RPMI7951 (cell line): ENCODE data around the gene POLD3. TPM values are rescaled to one million over a fixed set of nuclear protein-coding genes. Genes with fewer than 3 reads are reported as not detected.
"Not testable (repeated sequence)": the region's sequence is repeated elsewhere in the genome, so short reads cannot be mapped to it uniquely, and the experiment has no call there.

ENCODE experiments used
- DNase-seq: peaks from one replicate; pipeline ENCODE4 v3.0.0-alpha.2; 2012; ENCODE audit warnings: low read depth
- total RNA-seq: library from RNA; depleted of rRNA; stranded (reverse); fragments of >200 nt; shearing (Covaris generic); gene quantifications from 2 replicates; pipeline ENCODE4 v1.2.3, GENCODE V29; 2014

POLD3 gene
- total RNA-seq, 1 experiment from 2014 or later: 28.7 TPM

- no peak for DNase-seq
Measured at GRCh38 chr11:74638869-74639268, 46.5 kb downstream of the POLD3 start.

DNA sequence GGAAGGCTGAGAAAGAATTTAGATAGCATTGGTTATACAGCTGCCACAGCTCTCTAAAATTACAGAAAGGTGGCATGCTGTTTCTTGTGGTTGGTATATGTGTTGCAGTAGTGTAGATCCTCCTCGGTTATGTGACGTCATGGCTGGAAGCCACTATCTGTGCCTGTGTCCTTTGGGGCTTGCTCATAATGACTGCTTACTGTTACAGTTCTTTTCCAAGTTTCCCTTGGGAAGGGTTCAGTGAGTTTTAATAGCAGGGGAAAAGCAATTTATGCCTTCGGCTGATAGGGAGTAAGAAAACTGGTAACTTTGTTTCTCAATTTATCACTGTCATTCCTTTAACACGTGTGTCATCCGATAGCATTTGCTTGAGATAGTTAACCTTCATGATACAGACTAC, 47.2 kb downstream of the POLD3 start:
- no peak for DNase-seq

DNA sequence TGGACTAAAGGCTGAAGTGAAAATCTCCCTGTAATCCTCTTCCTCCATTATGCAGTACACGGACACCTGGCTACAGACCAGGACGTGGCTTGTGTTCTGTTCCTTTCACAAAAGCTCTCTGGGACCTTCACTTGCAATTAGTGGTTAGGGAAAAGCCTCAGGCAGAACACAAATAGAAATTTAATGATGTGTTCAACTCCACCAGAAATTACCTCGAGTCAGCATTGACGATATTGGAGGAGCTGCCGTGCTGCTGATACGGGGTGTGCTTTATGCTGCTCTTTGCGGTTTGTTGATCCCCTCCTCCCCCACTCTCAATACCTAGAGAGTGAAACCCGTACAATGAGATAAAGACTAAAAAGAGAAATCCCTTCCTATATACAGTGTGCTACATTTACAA, 48.9 kb downstream of the POLD3 start:
- peak; percentile 19 for DNase-seq

DNA sequence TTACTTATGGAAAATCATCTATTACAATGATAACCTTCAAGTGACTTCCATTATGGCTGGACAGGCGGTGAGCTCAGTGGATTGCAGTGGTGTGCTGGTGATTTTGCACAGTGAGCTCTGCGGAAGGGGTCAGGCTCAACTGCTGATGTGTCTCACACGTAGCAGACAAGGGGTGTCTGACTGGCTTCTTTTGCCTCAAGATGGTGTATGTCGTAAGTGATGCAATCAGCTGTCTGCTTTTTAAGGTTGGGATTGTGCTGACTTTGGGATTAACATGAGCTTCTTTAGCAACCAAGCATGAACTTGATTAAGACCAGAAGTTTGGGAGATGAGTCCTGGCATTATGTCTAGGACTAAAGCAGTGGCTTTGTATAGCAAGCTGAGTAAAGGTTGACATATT, 49.5 kb downstream of the POLD3 start:
- DNase-seq: no peak

- no peak for DNase-seq
Measured at GRCh38 chr11:74642912-74643311, 50.5 kb downstream of the POLD3 start.

- DNase-seq: no peak
Measured at GRCh38 chr11:74644081-74644480, 51.7 kb downstream of the POLD3 start.

DNA sequence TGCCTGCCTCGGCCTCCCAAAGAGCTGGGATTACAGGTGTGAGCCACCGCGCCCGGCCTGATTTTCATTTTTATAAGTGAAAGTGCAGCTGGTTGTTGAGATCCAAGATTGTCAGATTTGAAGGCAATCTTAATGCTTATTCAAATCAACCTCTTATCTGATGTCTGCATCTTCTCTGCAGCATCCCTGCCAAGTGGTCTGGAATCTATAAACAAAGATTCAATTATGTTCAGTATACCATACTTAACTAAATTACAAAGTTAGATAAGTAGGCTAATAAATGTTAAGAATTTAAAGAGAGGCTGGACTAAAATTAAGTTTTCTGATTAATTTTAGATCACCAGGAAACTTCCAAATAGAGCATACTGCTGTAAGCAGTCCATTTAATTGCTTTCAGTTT, 53.8 kb downstream of the POLD3 start:
- DNase-seq: no peak

DNA sequence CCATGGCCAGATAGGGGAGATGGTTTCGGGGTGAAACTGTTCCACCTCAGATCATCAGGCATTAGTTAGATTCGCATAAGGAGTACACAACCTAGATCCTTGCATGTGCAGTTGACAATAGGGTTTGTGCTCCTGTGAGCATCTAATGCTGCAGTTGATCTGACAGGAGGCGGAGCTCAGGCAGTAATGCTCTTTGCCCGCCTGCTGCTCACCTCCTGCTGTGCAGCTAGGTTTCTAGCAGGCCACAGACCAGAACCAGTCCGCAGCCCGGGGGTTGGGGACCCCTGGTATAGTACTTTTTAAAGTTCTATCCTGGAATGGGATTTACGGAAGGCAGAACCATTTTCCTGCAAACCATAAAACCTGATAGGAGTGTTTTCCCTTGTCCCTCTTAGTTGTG, 54.6 kb downstream of the POLD3 start:
- DNase-seq: no peak

- DNase-seq: no peak
Measured at GRCh38 chr11:74647404-74647803, 55.0 kb downstream of the POLD3 start.

DNA sequence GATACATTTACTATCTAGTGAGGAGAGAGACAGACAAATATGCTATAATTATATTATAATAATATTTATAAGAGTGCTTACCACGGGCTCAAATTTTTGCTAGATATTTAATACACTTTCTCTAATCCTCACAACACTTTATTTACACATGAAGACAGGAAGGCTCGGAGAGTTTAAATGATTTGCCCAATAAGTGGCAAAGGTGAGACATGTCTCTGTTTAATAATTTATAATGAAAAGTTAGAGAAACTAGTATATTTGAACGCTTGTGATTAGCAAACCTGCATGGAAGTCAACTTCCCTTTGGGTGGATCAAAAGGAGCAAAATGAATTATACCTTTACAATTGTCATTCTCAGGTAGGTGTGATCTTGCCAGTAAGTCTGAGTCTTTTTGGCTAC, 55.4 kb downstream of the POLD3 start:
- no peak for DNase-seq

- DNase-seq: no peak
Measured at GRCh38 chr11:74648894-74649293, 56.5 kb downstream of the POLD3 start.

DNA sequence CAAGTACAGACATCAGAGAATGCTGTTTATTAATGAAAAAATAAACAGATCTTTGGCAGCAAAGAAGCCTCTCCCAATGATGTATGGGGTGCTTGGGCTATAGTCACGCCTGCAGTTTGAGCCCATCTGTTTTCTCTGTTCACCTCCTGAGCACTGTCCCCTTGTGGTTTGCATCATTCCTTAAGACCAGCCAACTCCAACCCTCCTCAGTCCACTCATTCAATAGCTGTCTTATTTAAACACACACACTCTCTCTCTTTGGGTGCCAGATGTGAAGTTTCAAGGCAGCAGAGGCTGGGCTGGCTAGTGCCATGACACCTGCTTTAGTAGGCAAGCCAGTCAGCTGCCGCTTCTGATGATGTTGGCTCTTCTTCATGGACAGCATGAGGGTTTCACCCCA, 58.1 kb downstream of the POLD3 start:
- DNase-seq: peak; percentile 5

- DNase-seq: no peak
Measured at GRCh38 chr11:74654976-74655375, 62.6 kb downstream of the POLD3 start.

DNA sequence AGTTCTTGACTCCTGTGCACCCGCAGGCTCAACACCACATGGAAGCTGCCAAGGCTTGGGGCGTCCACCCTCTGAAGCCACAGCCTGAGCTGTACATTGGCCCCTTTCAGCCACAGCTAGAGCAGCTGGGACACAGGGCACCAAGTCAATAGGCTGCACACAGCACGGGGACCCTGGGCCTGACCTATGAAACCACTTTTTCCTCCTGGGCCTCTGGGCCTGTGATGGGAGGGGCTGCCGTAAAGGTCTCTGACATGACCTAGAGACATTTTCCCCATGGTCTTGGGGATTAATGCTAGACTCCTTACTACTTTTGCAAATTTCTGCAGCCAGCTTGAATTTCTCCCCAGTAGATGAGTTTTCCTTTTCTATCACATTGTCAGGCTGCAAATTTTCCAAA, 66.7 kb downstream of the POLD3 start:
- DNase-seq: not testable (repeated sequence)

DNA sequence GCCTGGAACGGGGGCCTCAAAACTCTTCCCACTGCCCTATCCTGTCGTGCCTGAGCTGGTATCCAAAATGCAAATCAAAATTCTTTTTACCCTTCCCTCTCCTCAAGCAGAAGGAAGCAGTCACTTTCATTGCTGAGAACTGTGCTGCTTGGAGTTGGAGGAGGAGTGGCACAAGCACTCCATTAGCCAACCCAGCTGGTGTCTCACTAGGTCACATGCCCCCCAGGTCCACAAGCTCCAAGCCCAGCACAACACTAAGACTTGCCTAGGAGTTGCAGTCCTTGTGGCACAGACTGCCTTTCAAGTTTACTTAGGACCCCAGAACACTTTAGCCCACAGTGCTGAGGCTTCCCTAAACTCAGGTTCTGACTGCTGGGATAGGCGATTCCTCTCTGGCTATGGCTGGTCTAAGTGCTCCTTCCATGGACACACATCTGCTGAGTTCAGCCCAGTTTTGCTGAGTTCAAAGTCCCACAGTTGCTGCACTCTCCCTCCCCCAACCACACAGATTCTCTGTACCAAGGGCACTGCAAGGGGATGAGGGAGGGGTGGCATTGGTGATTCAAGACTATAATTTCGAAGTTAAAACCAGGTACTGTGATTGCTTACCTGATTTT, 70.2 kb downstream of the POLD3 start:
- no peak for DNase-seq

- DNase-seq: no peak
Measured at GRCh38 chr11:74663315-74663714, 70.9 kb downstream of the POLD3 start.

GRCh38 chr11:74669211-74670160, 77.1 kb downstream of the POLD3 start:
- no peak for DNase-seq

GRCh38 chr11:74670171-74670570, 77.8 kb downstream of the POLD3 start:
- DNase-seq: no peak

DNA sequence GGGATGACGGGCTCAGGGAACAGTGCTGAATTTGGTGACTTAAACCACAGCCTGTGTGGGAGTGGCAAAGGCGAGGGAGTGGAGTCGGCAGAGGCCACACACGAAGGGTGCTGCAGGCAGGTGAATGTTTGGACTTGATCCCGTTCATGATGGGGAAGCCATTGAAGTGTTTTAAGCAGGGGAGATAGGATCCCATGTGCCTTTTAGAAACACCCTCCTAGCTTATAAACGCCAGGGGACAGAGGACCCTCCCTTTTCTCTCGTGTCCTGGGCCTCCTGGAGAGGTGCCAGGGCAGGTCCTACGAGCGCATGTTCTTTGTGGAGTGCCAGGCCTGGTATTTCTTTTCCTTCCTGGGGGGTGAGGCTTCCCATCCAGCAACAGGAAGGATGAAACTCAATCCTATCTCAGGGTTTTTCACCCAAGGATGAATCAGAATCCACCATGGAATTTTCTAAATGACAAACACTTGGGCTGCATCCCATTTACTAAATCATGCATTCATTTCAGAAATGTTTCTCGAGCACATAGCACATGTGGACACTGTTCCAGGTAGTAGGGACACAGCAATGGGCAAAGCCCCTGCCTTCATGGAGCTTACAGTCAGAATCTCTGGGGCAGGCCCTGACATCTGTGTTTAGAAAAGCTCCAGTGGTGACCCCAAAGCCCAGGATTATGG, 79.3 kb downstream of the POLD3 start:
- peak; percentile 85 for DNase-seq

DNA sequence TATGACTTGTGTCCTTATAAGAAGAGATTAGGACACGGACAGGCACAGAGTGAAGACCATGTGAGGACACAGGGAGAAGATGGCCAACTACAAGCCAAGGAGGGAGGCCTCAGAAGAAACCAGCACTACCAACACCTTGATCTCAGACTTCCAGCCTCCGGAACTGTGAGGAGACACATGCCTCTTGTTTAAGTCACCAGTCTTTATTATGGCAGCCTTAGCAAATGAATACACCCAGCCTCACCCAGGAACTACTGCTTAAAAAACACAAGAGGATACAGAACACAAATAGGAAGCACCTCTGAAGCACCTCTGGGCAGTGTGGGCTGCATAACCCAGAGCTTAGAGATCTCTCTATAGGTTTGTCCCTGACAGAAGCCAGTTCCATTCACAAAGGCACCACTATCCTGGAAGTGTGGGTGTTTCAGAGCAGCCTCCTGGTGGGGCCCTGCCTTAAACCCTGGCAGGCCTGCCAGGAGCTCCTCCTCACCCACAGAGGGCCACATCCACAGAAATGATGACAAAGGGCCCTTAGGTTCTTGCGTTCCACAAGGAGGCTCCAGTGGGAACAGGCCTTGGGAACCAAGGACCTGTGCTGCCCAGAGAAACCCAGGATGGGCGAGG, 80.1 kb downstream of the POLD3 start:
- DNase-seq: no peak

DNA sequence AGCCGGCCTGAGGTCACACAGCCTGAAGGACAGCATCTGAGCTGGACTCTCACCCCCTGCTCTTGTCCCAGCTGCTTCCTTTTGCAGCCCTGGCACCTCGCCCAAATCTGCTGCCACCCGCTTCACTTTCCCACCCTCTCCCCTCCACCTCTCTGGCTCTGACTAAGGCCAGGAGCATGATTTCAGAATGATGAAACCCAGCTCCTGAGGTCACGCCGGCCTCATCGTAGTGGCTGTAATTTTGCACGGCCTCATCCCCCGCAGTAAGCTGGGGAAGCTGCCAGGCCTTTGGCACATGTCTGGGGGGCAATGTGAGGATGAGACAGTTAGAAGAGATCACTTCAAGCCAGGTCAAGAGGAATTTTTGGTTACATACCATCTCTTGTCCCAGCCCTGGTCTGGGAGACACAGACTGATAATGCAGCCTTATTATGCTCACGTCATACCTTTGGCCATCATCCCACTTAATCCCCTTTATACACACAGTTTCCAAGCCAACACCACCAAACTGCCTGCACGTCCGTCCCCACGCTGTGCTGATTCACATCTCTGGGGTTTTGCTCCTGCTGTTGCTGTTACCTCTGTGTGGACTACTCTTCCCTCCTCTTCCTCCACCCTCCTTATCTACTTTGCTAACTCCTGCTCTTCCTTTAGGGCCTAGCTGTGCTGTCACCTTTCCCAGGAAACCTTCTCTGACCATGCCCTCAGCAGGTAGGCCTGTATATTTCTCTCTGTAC, 80.7 kb downstream of the POLD3 start:
- DNase-seq: peak; percentile 99
